Right lobe of liver (tissue), 4 donors: Measurements from ENCODE around the gene VAC14.

Experiments
- POLR2A ChIP-seq: fragments of 450-650 bp; IDR thresholded peaks from one replicate; pipeline ENCODE4 v1.6.1; 2017; ENCODE audit warnings: antibody characterized with exemption, mild to moderate bottlenecking
- TF ChIP-seq, protein P1 (sequence below), 4 donors: fragments of 200-600 bp in 3 of 4; fragments of 450-650 bp in 1 of 4; IDR thresholded peaks; one replicate each; pipeline versions ENCODE4 v1.5.1 to v1.8.0; 2016 to 2022; ENCODE audit warnings: antibody characterized with exemption in 4 of 4, mild to moderate bottlenecking in 2 of 4
- donor health status: DM: no; HTN: no; CAD: no.
- donor health status: DM: no; HTN: no; CAD: no.
- donor health status: DM: no; HTN: yes; CAD: no.

DNA sequence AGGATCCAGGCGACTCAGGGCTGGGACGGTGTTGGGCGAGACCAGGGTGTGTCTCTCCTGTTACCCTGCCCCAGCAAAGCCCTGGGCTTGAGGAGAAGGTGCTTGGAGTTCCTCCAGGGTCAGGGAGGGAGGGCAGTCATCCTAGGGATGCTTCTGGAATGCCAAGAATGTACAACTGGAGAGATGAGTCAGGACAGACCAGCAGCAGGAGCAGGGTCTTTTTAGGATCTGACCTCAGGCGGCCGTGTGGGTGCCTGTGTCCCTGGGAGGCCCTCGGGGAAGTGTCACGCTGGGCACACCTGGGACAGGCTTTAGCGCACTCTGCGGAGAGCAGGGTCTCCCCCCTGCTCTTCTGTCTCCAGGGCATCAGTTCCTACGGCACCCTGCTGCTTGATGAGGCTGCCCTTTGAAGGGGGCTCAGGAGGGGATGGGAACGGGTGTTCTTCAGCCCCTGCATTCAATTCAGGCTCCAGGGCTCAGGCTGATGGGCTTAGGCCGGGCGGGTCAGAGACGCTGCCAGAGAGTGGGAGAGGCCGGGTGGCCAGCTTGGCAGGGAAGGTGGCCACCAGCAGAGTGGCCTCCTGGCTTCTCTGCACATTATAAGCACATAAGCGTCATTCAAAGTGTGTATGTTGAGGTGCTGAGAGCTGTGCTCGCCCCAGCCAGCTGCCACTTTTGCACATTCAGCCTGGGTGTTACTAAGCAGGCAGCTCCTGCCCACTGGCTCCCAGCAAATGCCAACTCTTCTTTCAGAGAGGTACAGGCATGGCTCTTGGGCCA lies 106.7 kb downstream of the VAC14 start:
- TF ChIP-seq, protein P1, sequence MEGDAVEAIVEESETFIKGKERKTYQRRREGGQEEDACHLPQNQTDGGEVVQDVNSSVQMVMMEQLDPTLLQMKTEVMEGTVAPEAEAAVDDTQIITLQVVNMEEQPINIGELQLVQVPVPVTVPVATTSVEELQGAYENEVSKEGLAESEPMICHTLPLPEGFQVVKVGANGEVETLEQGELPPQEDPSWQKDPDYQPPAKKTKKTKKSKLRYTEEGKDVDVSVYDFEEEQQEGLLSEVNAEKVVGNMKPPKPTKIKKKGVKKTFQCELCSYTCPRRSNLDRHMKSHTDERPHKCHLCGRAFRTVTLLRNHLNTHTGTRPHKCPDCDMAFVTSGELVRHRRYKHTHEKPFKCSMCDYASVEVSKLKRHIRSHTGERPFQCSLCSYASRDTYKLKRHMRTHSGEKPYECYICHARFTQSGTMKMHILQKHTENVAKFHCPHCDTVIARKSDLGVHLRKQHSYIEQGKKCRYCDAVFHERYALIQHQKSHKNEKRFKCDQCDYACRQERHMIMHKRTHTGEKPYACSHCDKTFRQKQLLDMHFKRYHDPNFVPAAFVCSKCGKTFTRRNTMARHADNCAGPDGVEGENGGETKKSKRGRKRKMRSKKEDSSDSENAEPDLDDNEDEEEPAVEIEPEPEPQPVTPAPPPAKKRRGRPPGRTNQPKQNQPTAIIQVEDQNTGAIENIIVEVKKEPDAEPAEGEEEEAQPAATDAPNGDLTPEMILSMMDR (IDR thresholded peaks at IDR 0.05), result no peak
- TF ChIP-seq POLR2A, result no peak
